GM23338 (cell line): Measurements from ENCODE around the gene SKOR1. TPM values are rescaled to one million over a fixed set of nuclear protein-coding genes. Genes with fewer than 3 reads are reported as not detected.

Source experiments
- ATAC-seq: fragments of 200-7000 bp; cut with Tn5 transposase; 3 replicates; pipeline ENCODE4 v1.9.1; 2020
- DNase-seq: peaks from one replicate; pipeline ENCODE4 v3.0.0-alpha.2; 2015; ENCODE audit warnings: low spot score
- H2AFZ ChIP-seq: fragments of 200-600 bp; sonication (generic); 2 replicates; pipeline ENCODE4 v1.8.0; 2016; ENCODE audit warnings: antibody characterized with exemption, mild to moderate bottlenecking, moderate library complexity
- H3F3A ChIP-seq: fragments of 200-600 bp; sonication (generic); replicated peaks from 2 replicates; pipeline ENCODE4 v1.8.0; 2017; ENCODE audit warnings: antibody characterized with exemption, mixed run types, low read depth
- H3K27ac ChIP-seq: fragments of 200-600 bp; sonication (generic); 2 replicates; pipeline ENCODE4 v1.6.1; 2016; ENCODE audit warnings: low read depth
- H3K27me3 ChIP-seq: fragments of 200-600 bp; sonication (generic); 2 replicates; pipeline ENCODE4 v1.8.0; 2016; ENCODE audit warnings: mild to moderate bottlenecking, mixed run types, moderate library complexity; ENCODE audit not compliant: insufficient read depth
- H3K36me3 ChIP-seq: fragments of 200-600 bp; sonication (generic); 2 replicates; pipeline ENCODE4 v1.8.0; 2016; ENCODE audit warnings: mild to moderate bottlenecking; ENCODE audit not compliant: insufficient read depth
- H3K4me1 ChIP-seq: fragments of 200-600 bp; sonication (generic); 2 replicates; pipeline ENCODE4 v1.8.0; 2016; ENCODE audit warnings: mild to moderate bottlenecking, moderate library complexity; ENCODE audit not compliant: insufficient read depth
- H3K4me2 ChIP-seq: fragments of 200-600 bp; sonication (generic); 2 replicates; pipeline ENCODE4 v1.7.1; 2017; ENCODE audit warnings: mixed run types
- H3K4me3 ChIP-seq: fragments of 200-600 bp; sonication (generic); 2 replicates; pipeline ENCODE4 v1.6.1; 2016; ENCODE audit warnings: mixed run types
- H3K79me2 ChIP-seq: fragments of 200-600 bp; sonication (generic); replicated peaks from 2 replicates; pipeline ENCODE4 v1.8.0; 2017; ENCODE audit warnings: mild to moderate bottlenecking; ENCODE audit not compliant: insufficient read depth
- H3K9me2 ChIP-seq: fragments of 200-600 bp; sonication (generic); 2 replicates; pipeline ENCODE4 v1.8.0; 2017; ENCODE audit not compliant: insufficient read depth
- H4K20me1 ChIP-seq: fragments of 200-600 bp; sonication (generic); replicated peaks from 2 replicates; pipeline ENCODE4 v1.8.0; 2017; ENCODE audit warnings: mild to moderate bottlenecking; ENCODE audit not compliant: insufficient read depth
- H3K27ac Mint-ChIP-seq: 2 replicates; pipeline ENCODE4 v1.8.0; 2020; ENCODE audit warnings: inconsistent platforms, mild to moderate bottlenecking, moderate library complexity, mixed read lengths
- H3K27me3 Mint-ChIP-seq: 3 replicates; pipeline ENCODE4 v1.8.0; 2022; ENCODE audit warnings: low read depth, mild to moderate bottlenecking, moderate library complexity, mixed read lengths, inconsistent platforms; ENCODE audit not compliant: insufficient read depth, poor library complexity
- H3K36me3 Mint-ChIP-seq: 3 replicates; pipeline ENCODE4 v1.8.0; 2021; ENCODE audit warnings: low read depth, mild to moderate bottlenecking, inconsistent platforms, moderate library complexity, mixed read lengths
- H3K4me1 Mint-ChIP-seq: 3 replicates; pipeline ENCODE4 v1.8.0; 2020; ENCODE audit warnings: mild to moderate bottlenecking, inconsistent platforms, mixed read lengths
- H3K4me3 Mint-ChIP-seq: 3 replicates; pipeline ENCODE4 v1.8.0; 2021; ENCODE audit warnings: moderate library complexity, mild to moderate bottlenecking, inconsistent platforms, mixed read lengths
- H3K9me3 Mint-ChIP-seq: 3 replicates; pipeline ENCODE4 v1.8.0; 2020; ENCODE audit warnings: moderate library complexity, mild to moderate bottlenecking, inconsistent platforms, mixed read lengths
- CREB1 ChIP-seq: fragments of 250-450 bp; sonication (Bioruptor Pico); IDR thresholded peaks from 2 replicates; pipeline ENCODE4 v1.5.0; 2020; ENCODE audit warnings: low read depth, mild to moderate bottlenecking, moderate library complexity
- EZH2 ChIP-seq: fragments of 200-600 bp; sonication (generic); IDR thresholded peaks from one replicate; pipeline ENCODE4 v1.8.0; 2017; ENCODE audit warnings: antibody characterized with exemption, mild to moderate bottlenecking, low read depth; ENCODE audit not compliant: unreplicated experiment
- EZH2phosphoT487 ChIP-seq: fragments of 200-600 bp; sonication (generic); IDR thresholded peaks from one replicate; pipeline ENCODE4 v1.8.1; 2018; ENCODE audit warnings: antibody characterized with exemption; ENCODE audit not compliant: unreplicated experiment
- JUNB ChIP-seq: IDR thresholded peaks from one replicate; pipeline ENCODE4 v1.6.1; 2016; ENCODE audit warnings: antibody characterized with exemption; ENCODE audit not compliant: unreplicated experiment
- POLR2AphosphoS5 ChIP-seq: IDR thresholded peaks from 2 replicates; pipeline ENCODE4 v1.6.1; 2016; ENCODE audit warnings: antibody characterized with exemption, low read depth
- STAT1 ChIP-seq: IDR thresholded peaks from one replicate; pipeline ENCODE4 v1.6.1; 2016; ENCODE audit warnings: antibody characterized with exemption; ENCODE audit not compliant: unreplicated experiment
- ZNF114 ChIP-seq: fragments of 250-450 bp; sonication (Bioruptor Pico); IDR thresholded peaks from 2 replicates; pipeline ENCODE4 v1.5.0; 2020; ENCODE audit warnings: mild to moderate bottlenecking, moderate library complexity
- polyA plus RNA-seq: library from polyadenylated mRNA; unstranded; fragments of >200 nt; fragmentation: Nextera tagmentation; extraction: Ambion mirVana; gene quantifications from 2 replicates; pipeline ENCODE4 v1.2.1, GENCODE V29; 2016
- total RNA-seq: library from RNA; depleted of rRNA; stranded (reverse); fragments of >200 nt; shearing (Covaris generic); gene quantifications from 2 replicates; pipeline ENCODE4 v1.2.3, GENCODE V29; 2014
- TF ChIP-seq, protein P1 (sequence below): IDR thresholded peaks from one replicate; pipeline ENCODE4 v1.6.1; 2018; ENCODE audit warnings: antibody characterized with exemption; ENCODE audit not compliant: unreplicated experiment

Gene SKOR1
- total and polyA plus RNA-seq, 2 experiments from 2014 or later, result 0.17 TPM; not detected in 1

DNA sequence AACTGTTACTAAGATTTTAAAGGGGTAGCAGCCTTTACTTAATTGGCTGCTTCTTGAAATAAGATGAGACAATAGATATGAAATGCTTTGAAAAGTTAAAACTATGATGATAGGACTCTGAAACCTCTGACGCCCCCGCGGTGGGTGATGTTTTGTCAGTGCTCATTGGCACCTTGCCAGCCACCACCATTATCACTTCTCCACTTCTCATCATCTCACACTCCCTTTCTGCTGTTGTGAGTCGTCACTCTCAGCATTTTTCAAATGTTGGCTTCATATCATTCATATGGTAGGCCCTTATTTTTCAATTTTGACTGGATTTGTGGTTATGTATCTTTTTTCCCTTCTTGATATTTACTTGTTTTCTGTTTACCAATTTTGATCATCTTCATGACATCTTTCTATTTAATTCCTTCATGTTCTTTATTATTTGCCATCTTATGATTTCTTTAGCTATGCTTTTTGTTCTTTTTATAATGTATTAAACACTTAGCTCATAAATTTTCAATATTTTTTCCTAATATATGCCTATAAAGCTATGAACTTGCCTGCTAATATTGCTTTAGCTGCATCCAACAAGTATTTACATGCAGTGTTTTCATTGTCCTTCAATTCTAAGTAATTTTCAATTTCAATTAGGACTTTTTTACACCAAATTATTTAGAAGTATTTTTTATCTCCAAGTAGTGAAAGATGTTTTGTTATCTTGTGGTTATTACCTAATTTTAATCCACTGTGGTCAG, 30.3 kb upstream of the SKOR1 start:
- H3F3A ChIP-seq, result no peaks in the 10 kb centered on the region
- no peak for ATAC-seq
- H3K27ac ChIP-seq, result no peak overlapping the region
- Mint-ChIP-seq H3K9me3 (peaks cover 7% of the 10 kb centered on the region; the same call in 2 of the 3 replicates), H3K4me1 (peaks cover 40% of the 10 kb centered on the region), H3K36me3 (peaks cover 9% of the 10 kb centered on the region; the same call in 1 of the 3 replicates), H3K27ac (no peak overlapping the region), H3K27me3 (peaks cover 6% of the 10 kb centered on the region), H3K4me3 (no peak overlapping the region)
- H3K4me1 ChIP-seq, result peaks cover 33% of the 10 kb centered on the region
- TF ChIP-seq CREB1 (no peak), EZH2 (no peak), EZH2phosphoT487 (no peak), POLR2AphosphoS5 (no peak), STAT1 (no peak), JUNB (no peak)
- TF ChIP-seq, protein P1, sequence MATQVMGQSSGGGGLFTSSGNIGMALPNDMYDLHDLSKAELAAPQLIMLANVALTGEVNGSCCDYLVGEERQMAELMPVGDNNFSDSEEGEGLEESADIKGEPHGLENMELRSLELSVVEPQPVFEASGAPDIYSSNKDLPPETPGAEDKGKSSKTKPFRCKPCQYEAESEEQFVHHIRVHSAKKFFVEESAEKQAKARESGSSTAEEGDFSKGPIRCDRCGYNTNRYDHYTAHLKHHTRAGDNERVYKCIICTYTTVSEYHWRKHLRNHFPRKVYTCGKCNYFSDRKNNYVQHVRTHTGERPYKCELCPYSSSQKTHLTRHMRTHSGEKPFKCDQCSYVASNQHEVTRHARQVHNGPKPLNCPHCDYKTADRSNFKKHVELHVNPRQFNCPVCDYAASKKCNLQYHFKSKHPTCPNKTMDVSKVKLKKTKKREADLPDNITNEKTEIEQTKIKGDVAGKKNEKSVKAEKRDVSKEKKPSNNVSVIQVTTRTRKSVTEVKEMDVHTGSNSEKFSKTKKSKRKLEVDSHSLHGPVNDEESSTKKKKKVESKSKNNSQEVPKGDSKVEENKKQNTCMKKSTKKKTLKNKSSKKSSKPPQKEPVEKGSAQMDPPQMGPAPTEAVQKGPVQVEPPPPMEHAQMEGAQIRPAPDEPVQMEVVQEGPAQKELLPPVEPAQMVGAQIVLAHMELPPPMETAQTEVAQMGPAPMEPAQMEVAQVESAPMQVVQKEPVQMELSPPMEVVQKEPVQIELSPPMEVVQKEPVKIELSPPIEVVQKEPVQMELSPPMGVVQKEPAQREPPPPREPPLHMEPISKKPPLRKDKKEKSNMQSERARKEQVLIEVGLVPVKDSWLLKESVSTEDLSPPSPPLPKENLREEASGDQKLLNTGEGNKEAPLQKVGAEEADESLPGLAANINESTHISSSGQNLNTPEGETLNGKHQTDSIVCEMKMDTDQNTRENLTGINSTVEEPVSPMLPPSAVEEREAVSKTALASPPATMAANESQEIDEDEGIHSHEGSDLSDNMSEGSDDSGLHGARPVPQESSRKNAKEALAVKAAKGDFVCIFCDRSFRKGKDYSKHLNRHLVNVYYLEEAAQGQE, result no peak
- H2AFZ ChIP-seq, result no peak overlapping the region
- H3K4me2 ChIP-seq, result no peak overlapping the region
- H4K20me1 ChIP-seq, result no peaks in the 10 kb centered on the region
- H3K9me2 ChIP-seq, result 0 out of 2 replicates have a peak, but pooled peaks cover 2% of the 10 kb centered on the region
- no peak overlapping the region for H3K4me3 ChIP-seq
- H3K27me3 ChIP-seq, result no peaks in the 10 kb centered on the region
- H3K79me2 ChIP-seq, result no peaks in the 10 kb centered on the region
- DNase-seq, result no peak
- no peaks in the 10 kb centered on the region for H3K36me3 ChIP-seq

DNA sequence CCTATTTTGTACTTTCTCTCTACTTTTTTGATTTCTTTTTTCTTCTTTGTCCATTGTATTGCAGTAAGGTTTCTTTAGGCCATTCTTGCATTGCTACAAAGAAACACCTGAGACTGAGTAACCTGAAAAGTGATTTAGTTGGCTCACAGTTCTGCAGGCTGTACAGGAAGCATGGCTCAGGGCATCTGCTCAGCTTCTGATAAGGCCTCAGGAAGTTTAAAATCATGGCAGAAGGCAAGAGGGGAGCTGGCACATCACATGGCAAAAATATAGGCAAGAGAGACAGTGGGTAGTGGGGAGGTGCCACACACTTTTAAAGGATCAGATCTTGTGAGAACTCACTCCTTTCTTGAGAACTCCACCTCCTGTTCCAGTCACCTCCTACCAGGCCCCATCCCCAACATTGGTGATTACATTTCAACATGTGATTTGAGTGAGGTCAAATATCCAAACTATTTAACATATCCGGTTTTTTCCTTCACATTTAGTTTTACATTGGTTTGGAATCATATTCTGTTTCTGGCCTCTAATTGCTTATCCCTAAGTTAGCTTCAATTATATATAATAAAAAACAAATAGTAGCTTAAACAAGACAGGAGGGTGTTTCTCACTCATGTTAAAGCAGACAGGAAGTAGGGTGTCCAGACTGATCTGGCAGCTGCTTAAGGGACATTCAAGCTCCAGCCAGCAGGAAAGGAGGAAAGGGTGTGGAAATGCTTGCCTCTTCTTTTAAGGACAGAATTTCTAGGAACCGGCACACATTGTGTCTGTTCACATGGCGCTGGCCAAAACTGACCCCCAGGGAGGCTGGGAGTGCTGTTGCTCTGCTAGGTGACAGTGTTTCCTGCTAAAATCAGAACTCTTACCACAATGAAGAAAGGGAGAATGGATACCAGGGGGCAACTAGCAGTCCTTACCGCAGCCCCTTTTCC, 28.8 kb upstream of the SKOR1 start:
- no peak overlapping the region for H2AFZ ChIP-seq
- DNase-seq (no peak), ATAC-seq (no peak)
- H3K27ac Mint-ChIP-seq, result no peak overlapping the region
- peaks cover 19% of the 10 kb centered on the region for H3K4me1 ChIP-seq
- no peaks in the 10 kb centered on the region for H3K36me3 ChIP-seq
- H3F3A ChIP-seq, result no peaks in the 10 kb centered on the region
- H4K20me1 ChIP-seq, result no peaks in the 10 kb centered on the region; the same call in 1 of the 2 replicates
- peaks cover 7% of the 10 kb centered on the region; the same call in 2 of the 3 replicates for H3K9me3 Mint-ChIP-seq
- 0 out of 2 replicates have a peak overlapping the region, but pooled peaks have one; percentile 8 for H3K27ac ChIP-seq
- no peak overlapping the region for H3K4me2 ChIP-seq
- H3K4me3 ChIP-seq, result no peak overlapping the region
- no peaks in the 10 kb centered on the region for H3K27me3 ChIP-seq
- TF ChIP-seq ZNF114, result no peak
- TF ChIP-seq EZH2phosphoT487, result no peak
- H3K79me2 ChIP-seq, result no peaks in the 10 kb centered on the region
- no peak overlapping the region for H3K4me3 Mint-ChIP-seq
- H3K36me3 Mint-ChIP-seq, result peaks cover 9% of the 10 kb centered on the region; the same call in 1 of the 3 replicates
- H3K27me3 Mint-ChIP-seq, result peaks cover 6% of the 10 kb centered on the region
- H3K9me2 ChIP-seq, result 0 out of 2 replicates have a peak, but pooled peaks cover 2% of the 10 kb centered on the region
- H3K4me1 Mint-ChIP-seq, result peaks cover 27% of the 10 kb centered on the region
